Activated CD4-positive, alpha-beta T cell treated with anti-CD3 and anti-CD28 coated beads, Interleukin-10, Interleukin-2, amounts not matched to agents 100 ng/mL and 50 ng/mL, durations not matched to agents 16 hours and 8 hours (primary cell): ENCODE data around the gene MALRD1.

ENCODE experiments used
- DNase-seq: peaks from one replicate; pipeline ENCODE4 v3.0.0-alpha.2; 2020

The MALRD1 gene

GRCh38 chr10:19588608-19589007, 540.0 kb downstream of the MALRD1 start:
- no peak for DNase-seq

GRCh38 chr10:19592276-19592675, 543.7 kb downstream of the MALRD1 start:
- no peak for DNase-seq

- DNase-seq, result no peak
These were observed 546.7 kb downstream of the MALRD1 start for GRCh38 chr10:19595212-19595845.

- DNase-seq, result no peak
These were observed 557.2 kb downstream of the MALRD1 start for GRCh38 chr10:19605806-19606205.

DNA sequence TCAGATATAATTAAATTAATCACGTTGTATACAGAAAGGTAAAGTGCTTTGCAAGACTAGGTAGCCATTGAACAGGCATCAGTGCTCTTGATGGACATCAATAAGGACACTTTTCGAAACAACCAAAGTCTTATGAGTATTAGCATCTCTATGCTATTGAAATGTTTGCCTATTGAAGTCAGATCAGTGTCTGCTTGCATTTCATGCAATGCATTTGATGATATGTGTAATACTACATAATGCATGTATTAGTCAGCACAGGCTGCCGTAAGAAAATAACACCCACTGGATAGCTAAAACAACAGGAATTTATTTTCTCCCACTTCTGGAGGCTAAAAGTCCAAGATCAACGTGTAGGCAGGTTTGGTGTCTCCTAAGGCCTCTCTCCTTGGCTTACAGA, 558.4 kb downstream of the MALRD1 start:
- DNase-seq, result no peak

- DNase-seq, result no peak
These were observed 563.2 kb downstream of the MALRD1 start for GRCh38 chr10:19611775-19612174.

- DNase-seq, result no peak
These were observed 568.4 kb downstream of the MALRD1 start for GRCh38 chr10:19616966-19617365.

DNA sequence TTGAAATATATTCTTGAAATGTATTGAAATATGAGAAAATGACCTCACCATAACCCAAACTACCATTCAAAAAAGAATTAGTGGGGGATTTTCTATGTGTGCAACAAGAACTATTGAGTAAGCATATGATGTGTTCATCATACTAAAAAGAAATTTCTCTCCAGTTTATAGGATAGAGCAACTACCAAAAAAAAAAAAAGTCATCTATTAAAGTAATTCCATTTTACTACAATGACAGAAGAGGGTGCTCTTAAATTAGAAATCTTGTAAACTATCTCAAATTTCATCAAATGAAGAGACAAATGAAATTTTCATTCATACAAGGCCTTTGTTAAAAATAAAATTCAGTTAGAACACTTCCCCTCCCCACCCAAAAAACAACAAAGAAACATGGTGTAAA, 572.2 kb downstream of the MALRD1 start:
- DNase-seq, result no peak

DNA sequence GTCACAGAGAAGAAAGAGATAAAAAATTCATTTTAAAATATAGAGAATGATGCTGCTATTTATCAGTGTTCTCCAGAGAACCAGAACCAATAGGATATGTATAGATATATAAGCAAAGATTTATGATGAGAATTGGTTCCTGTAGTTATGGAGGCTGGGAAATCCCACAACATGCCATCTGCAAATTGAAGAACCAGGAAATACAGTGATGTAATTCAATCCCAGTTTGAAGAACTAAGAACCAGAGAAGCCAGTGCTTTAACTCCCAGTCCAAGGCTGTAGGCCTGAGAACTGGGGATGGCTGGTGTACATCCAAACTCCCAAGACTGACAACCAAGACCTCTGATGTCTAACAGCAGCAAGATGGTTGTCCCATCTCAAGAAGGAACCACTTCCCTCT, 574.7 kb downstream of the MALRD1 start:
- DNase-seq, result no peak

GRCh38 chr10:19626156-19626555, 577.6 kb downstream of the MALRD1 start:
- DNase-seq, result no peak

DNA sequence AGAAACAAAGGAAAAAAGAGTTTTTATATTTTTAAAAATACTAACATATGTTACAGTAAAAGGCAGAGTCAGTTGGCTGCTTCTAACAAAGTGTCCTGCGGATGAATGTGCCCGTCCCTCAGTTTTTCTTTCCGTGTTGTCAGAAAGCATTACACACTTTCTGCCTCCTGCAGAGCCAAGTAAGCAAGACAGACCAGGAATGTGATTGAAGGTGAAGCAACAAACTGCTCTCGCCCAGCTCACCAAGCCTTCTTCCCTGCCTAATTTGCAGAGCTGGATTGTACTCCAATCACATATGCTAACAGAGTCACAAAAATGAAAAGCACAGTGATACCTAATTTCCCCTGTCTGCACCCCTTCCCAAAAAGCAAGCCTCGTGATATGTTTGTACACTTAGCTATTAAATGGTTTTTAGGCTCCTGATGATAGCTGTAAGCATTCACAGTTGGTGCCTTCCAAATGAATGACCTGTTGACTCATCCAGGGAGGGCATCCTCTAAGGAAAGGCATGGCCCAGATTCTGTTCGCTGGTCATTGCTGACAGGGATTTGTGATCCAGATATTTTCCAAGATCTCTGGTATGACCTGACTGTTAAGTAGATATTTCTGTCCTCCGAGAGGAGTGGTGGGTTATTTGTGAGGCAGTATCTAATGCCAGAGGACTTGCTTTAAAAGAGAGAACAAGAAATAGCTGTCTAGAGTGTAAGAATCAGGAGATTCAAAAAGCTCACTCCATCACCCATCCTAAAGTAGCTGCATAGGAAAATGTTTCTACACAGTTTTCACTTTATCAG, 580.4 kb downstream of the MALRD1 start:
- no peak for DNase-seq

DNA sequence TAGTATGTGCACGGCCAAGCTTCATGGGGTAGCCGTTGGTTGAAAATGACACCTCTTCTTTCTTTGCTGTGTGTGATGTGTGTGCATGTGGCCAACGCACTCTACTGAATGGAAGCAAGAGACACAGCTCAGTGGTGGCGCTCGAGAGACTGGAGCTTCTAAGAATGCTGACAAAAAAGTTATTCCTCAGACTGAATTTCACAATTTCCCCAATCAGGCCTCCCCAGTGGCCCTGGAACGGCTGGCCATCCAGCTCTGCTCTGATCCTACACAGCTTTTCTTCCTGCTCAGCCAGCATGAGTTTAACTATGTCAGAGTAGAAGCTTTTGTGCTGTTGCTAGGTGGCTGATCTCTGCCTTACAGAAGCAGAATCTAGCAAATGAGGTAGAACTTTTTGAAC, 581.0 kb downstream of the MALRD1 start:
- DNase-seq, result no peak

- no peak for DNase-seq
These were observed 585.6 kb downstream of the MALRD1 start for GRCh38 chr10:19634163-19634562.

- DNase-seq, result no peak
These were observed 589.7 kb downstream of the MALRD1 start for GRCh38 chr10:19638182-19638895.

- DNase-seq, result no peak
These were observed 590.3 kb downstream of the MALRD1 start for GRCh38 chr10:19638896-19639233.

- DNase-seq, result no peak
These were observed 592.1 kb downstream of the MALRD1 start for GRCh38 chr10:19640566-19641263.

DNA sequence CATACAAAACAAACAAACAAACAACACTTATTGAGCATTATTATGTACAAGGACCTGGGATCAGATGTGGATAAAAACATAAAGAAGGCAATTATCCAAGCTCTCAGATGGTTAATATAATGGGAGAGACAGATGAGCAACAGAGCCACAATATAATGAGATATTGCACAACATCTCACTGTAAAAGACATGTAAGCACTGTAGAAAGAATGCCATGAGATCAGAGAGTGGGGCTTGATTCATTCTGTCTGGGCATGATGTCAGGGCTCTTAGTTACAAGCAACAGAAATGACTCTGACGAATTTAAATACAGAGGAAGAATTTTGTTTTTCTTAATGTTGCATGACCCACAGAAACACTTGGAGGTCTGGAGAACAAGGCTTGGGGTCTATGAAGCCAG, 602.9 kb downstream of the MALRD1 start:
- no peak for DNase-seq

- no peak for DNase-seq
These were observed 604.1 kb downstream of the MALRD1 start for GRCh38 chr10:19652750-19653149.

DNA sequence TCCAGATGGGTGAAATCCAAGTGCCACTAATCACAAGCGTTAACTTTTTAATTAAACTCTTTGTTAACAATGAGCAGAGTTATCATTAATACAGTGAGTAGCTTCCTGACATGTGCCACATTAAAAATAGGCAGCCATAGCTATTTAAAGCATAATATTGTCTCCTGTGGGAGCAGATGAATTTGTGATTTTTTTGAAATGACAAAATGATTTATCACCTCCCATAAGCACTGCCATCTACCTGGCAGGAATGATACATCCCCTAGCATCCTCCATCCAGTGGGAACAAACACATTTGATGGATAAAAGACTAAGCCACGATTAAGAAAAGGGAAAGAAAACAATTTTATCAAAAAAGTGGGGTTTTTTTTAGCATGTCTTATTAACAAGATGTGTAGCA, 605.3 kb downstream of the MALRD1 start:
- no peak for DNase-seq

DNA sequence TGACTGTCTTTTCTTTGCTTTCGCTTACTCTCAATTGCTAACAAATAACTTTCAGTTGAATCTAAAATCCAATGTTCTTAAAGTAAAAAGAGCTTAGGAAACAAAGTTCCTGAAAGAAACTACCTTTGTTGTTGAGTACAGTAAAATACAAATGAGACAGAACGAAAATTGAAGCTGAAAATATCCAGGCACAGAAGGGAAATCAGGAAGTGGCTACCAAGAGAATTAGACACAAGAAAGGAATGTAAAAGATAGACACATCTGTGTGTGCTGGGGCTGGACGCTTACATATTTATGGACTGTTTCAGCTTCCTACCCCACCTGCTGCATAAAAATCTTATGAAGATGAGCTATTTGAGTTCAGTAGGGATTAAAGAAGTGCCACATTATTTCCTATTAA, 606.0 kb downstream of the MALRD1 start:
- DNase-seq, result no peak

DNA sequence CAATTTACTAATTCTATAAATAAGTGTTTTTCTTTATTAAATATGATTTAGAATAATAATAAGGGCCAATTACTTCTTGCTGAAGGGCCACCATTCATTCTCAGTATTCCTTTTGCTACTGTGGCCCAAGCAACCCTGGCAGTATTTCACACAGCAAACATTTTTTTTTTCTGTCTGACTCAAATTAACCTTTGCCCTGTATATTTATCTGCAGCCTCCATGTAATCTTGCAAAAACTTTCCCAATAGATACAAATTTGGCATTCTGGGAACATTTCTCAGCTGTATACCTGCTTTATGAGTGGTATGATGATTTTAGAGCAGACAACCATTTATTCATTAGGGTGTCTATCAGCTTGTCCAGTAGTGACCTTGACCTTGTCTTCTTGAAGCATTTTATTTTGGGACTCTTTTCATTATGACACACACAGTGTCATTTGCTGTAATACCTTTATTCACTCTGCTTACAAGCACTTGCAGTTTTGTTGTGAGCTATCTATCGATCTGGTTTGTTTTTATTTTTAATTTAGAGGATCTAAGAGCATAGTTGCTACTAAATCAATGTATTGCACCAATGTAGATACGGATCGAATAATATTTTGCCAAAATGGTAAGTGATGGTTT, 607.9 kb downstream of the MALRD1 start:
- no peak for DNase-seq

- DNase-seq, result no peak
These were observed 609.5 kb downstream of the MALRD1 start for GRCh38 chr10:19658131-19658530.

DNA sequence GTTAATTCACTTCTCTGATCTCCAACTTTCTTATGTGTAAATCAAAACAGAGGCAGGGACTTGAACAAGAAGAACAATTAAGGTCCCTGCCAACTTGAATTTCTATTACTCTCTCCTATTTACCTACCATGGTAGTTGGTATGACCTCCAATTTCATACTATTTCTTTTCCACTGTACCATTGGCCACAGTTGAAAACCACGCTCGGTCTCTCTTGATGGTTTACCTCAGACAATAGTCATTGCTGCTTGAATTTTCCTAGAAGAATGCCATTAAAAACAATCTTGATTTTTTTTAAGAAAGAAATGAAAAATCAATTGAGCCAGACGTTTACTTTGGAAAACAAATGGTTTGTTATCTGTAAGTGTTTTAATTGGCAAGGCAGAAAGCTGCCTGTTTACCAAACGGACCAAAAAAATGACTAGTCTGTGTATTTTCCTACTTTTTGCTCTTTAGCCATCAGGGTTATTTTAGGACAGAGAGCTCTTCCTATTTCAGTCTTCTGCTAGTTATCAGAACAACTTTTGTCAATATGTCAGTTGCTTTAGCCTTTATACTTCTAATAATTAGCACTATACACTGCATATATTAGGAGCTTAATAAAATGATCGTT, 610.1 kb downstream of the MALRD1 start:
- DNase-seq, result no peak
